HTR-8/SVneo (cell line): ENCODE measurements around the gene PSMA3.

ENCODE experiments used
- DNase-seq: peaks from one replicate; pipeline ENCODE4 v3.0.0; 2011; ENCODE audit warnings: low spot score, mixed read lengths; ENCODE audit not compliant: insufficient read length
- FAIRE-seq: peaks from 2 replicates; lab custom pipeline; 2011; peaks lifted over from hg19 to GRCh38; lab: Jason Lieb, UNC

Gene PSMA3

DNA sequence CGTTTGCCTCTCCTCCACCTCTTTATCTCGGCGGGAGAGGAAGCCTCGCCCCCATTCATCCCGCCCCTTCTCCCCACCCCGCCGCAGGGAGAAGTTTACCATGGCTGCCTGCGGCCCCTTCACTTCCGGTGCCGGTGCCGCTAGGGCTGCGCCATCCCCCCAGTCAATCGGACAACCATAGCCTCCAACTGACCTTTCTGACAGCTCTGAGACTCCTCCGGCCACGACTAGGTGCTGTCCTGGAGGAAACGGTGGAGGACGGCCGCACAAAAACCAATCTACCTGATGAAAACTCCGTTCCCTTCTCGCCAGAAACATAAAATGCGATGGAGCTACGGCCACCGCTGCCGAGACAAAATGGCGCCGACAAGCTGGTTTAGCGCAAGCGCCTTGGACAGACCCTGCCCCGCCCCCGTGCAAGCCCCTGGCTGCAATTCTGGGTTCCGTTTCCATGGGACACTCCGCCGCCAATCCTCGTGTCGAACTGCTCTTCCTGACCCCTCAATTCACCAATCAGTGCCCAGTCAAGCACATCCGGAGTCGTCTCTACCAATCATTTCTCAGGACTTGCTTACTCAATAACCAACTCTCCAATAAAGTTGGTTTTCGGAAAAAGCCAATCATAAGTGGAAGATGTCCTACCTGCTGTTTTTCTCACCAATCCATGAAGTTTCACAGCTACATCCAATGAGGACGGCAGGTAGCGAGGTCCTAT lies 53.3 kb downstream of the PSMA3 start:
- DNase-seq (peak; percentile 100), FAIRE-seq (peak; percentile 100)

DNA sequence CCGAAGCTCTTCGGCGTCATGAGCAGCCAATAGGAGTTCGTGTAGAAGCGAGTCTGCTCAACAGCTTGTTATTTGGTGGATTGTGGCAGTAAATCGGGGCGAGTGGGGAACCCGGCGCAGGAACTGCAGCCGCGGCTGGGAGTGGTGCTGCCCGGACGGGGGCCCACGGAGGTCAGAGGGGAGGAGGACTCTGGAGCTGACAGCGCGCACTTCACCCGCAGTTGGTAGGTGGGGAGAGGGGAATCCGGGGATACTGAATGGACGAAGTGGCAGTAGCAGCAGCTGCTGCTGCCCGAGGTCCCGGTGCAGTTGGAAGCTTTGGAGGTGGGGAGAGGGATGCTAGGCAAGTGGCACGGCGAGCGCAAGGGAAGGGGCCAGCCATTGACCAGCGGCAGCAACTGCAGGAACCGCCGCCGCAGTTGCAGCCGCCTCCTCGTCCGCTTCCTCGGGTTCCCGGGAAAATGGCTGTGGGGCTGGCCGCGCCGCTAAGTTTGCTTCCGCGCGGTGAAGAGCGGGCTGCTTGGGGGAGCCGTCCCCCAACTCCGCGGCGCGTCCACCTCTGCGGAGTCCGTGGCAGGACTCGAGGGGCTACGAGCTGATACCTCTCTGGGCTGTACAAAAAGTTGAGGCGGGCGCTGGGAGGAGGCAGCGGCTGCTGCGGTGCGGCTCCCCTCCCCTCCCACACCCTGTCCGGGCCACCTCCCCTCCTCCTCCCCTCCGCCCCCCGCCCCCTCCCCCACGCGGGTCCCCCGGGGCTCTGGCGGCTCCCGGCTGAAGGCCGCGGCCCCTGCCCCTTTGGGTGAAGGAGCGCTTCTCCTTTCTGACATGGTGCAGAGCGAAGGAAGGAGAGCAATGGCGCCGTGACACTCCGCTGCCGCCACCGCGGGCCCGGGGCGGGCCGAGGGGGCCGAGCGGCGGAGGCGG lies 54.1 kb downstream of the PSMA3 start, which contains the start of gene ARID4A:
Gene ARID4A, plus strand, starts transcription at position 79 of the 924 bp plus-strand sequence. CDS start 1,300 bp downstream, outside the sequence.
- FAIRE-seq: no peak
- DNase-seq: peak; percentile 48

DNA sequence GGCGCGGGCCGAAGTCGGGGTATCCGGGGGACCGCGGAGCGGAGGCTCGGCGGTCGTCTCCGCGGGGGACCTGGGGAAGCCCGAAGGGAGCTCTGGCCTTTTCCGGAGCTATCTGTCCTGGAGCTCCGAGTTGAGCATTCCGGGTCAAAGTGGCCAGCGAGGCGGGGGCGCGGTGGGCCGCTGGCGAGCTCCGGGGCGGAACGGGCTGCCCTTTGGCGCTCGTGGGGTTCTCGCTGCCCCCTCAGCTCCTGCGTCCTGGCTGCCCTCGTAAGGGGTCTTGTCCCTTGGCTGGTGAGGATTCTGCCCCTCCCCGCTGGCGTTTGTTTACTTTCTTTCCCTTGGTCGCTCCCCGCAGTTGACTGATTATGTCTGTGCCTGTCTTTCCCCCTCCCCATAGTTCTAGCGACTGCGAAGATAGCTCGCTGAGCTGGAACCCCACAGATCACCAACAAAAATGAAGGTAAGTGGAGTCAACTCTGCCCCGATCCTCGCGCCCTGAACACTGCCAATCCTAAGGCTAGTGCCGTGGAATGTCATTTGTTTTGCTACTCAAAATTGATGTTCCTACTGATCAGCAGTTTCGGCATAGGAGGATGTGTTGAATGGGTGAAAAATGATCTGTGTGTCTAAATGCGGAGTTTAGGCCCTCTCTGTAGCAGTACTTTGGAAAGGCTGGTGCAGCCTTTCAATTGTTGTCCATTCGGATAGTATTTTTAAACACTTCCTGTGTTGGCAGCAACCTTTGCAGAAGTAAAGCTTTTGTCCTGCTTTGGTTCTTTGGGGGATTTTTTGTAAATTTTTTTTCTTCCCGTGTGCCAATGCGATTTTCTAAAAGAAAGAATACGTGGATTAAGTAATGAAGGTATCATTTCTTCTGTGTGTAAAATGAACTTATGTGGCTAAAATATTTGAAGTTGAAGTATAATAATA lies 55.0 kb downstream of the PSMA3 start:
- FAIRE-seq (peak; percentile 99), DNase-seq (peak; percentile 41)

DNA sequence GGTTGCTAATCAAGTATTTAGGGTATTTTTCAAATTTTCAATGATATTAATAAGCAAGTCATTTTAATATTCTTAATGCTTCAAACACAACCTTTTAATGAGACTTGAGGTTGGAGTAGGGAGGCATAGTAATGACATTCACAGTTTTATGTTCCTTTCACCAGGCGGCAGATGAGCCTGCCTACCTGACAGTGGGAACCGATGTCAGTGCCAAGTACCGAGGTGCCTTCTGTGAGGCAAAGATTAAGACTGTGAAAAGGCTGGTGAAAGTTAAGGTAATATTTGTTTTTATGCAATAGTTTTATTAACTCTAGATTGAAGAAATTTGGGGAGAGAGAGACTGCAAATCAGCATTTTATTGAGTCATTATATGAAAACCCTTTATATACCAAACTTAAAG lies 56.8 kb downstream of the PSMA3 start:
- DNase-seq (no peak), FAIRE-seq (peak; percentile 26)

DNA sequence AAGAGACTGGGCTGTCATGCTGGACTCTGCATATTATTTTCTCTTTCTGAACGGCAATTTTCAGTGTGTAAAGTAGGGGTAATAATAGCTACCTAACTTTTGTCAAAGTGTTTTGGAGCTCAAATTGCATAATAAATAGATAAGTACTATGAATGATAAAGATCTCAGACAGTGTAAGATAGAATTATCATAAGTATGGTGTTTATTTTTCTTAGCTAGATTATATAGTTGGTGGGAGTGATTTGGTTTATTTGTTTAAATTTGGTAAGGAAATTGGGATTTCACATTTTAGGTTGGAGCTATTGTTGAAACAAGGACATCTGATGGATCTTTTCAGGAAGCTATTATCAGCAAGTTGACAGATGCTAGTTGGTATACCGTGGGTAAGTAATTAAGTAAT lies 61.1 kb downstream of the PSMA3 start:
- FAIRE-seq (no peak), DNase-seq (no peak)

DNA sequence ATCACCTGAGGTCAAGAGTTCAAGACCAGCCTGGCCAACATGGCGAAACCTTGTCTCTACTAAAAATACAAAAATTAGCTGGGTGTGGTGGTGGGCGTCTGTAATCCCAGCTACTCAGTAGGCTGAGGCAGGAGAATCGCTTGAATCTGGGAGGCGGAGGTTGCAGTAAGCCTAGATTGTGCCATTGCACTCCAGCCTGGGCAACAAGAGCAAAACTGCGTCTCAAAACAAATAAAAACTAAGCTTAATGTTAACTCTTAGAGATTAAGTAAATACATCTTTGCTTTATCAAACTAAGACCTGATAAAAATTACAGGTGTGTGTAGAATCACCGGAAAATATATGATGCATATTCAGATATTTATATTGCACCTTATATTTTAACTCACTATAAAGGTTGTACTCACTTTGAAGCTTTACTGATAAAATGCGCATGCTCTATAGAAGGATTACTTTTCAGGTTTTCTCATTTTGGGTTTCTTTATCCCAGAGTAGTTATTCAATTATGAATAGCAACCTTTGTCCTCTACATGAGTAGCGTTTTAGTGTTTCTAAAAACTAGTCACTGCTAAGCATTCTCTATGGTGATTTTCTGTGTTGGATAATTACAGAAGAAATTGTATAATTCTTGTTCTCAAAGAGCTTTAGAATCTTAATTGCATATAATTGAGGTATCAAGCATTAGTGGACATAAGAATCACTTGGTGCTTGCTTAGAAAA lies 63.1 kb downstream of the PSMA3 start:
- FAIRE-seq: no peak

DNA sequence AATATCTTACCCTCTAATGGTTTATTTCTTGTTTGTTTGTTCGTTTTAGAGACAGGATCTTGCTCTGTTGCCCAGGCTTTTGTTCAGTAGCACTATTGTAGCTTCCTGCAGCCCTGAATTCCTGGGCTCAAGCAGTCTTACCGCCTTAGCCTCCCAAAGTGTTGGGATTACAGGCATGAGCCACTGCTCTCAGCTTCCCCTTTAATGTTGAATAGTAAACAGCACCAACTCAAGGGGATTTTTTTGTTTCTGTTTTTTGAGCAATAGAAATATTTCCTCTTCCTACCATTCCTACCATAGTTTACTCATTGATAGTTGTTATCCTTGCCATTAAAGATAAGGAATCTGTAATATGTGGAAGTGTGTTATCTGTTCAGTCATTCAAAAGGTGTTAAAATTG lies 64.4 kb downstream of the PSMA3 start:
- FAIRE-seq (peak; percentile 87), DNase-seq (no peak)

More for the DNA sequence above, 63.1 kb downstream of the PSMA3 start:
- DNase-seq: no peak

DNA sequence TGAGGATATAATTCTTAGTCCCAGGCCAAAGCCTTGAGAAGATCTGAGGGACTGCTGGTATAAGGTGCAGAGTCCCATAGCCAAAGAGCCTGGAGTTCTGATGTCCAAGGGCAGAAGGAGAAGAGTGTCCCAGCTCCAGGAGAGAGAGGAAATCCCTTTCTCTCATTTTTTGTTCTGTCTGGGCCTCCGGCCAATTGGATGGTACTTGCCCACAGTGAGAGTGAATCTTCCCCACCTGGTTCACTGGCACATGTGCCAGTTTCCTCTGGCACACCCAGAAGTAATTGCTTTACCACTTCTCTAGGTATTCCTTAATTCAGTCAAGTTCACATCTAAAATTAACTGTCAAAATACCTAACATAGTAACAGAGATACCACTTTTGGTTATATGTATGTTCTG lies 69.1 kb downstream of the PSMA3 start:
- FAIRE-seq (peak; percentile 90), DNase-seq (no peak)

DNA sequence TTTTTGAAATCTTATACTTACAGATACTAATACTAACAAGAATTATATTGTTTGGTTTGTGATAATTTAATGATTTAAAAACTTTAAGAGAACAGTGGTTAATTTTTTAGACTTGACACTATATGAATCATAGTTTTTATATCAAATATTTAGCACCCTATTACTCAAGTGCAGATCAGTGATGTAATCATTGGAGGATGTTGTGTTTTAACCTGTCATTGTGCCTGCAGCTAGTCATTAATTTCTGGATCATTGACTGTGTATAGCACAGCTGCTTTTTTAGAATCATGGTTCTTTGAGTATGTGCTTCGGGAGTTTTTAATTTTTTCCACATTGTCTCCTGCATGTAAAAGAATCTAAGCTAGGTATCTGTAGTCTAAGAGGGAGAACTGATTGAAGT lies 71.0 kb downstream of the PSMA3 start:
- FAIRE-seq (peak; percentile 58), DNase-seq (peak; percentile 19)
